Parathyroid adenoma (tissue), 2 donors: Measurements from ENCODE around the gene DGKI.

Experiments used
- H2AFZ ChIP-seq: fragments of 300-600 bp; sonication (generic); one replicate; pipeline ENCODE4 v1.7.0; 2017; ENCODE audit warnings: antibody characterized with exemption, mild to moderate bottlenecking
- H3K27ac ChIP-seq: fragments of 300-600 bp; sonication (generic); one replicate; pipeline ENCODE4 v1.7.0; 2017
- H3K27me3 ChIP-seq: fragments of 300-600 bp; sonication (generic); one replicate; pipeline ENCODE4 v1.7.0; 2017; ENCODE audit warnings: low read length; ENCODE audit not compliant: control insufficient read depth, insufficient read depth
- H3K36me3 ChIP-seq: fragments of 300-600 bp; sonication (generic); one replicate; pipeline ENCODE4 v1.7.0; 2017; ENCODE audit warnings: low read length; ENCODE audit not compliant: control insufficient read depth, insufficient read depth
- H3K4me1 ChIP-seq: fragments of 300-600 bp; sonication (generic); one replicate; pipeline ENCODE4 v1.7.0; 2017; ENCODE audit warnings: control low read depth
- H3K4me2 ChIP-seq: fragments of 300-600 bp; sonication (generic); one replicate; pipeline ENCODE4 v1.7.0; 2017; ENCODE audit warnings: low read length
- H3K4me3 ChIP-seq: fragments of 300-600 bp; sonication (generic); one replicate; pipeline ENCODE4 v1.7.0; 2017; ENCODE audit warnings: low read depth, low read length
- H3K79me2 ChIP-seq: fragments of 300-600 bp; sonication (generic); one replicate; pipeline ENCODE4 v1.7.0; 2017; ENCODE audit warnings: control low read depth
- H3K9ac ChIP-seq: fragments of 300-600 bp; sonication (generic); one replicate; pipeline ENCODE4 v1.7.0; 2017; ENCODE audit warnings: mild to moderate bottlenecking
- H3K9me3 ChIP-seq: fragments of 300-600 bp; sonication (generic); one replicate; pipeline ENCODE4 v1.7.0; 2017; ENCODE audit warnings: low read length; ENCODE audit not compliant: control insufficient read depth
- CTCF ChIP-seq: fragments of 300-600 bp; sonication (generic); IDR thresholded peaks from one replicate; pipeline ENCODE4 v1.7.0; 2017; ENCODE audit warnings: antibody characterized with exemption, mild to moderate bottlenecking
- donor health status: primary hyperparathyroidism.

The DGKI gene

GRCh38 chr7:137626469-137627067, 220.2 kb downstream of the DGKI start:
- Histone ChIP-seq H3K36me3 (no peaks in the 10 kb centered on the region), H3K9ac (no peak overlapping the region), H3K27me3 (no peaks in the 10 kb centered on the region), H3K79me2 (no peaks in the 10 kb centered on the region), H3K4me2 (no peak overlapping the region), H3K27ac (no peak overlapping the region), H3K4me1 (no peaks in the 10 kb centered on the region), H2AFZ (no peak overlapping the region), H3K4me3 (no peak overlapping the region), H3K9me3 (no peaks in the 10 kb centered on the region)
- TF ChIP-seq CTCF, result peak; percentile 59

- Histone ChIP-seq H3K4me1 (no peaks in the 10 kb centered on the region), H3K27ac (no peak overlapping the region), H3K9ac (no peak overlapping the region), H3K27me3 (no peaks in the 10 kb centered on the region), H3K4me2 (no peak overlapping the region), H3K79me2 (no peaks in the 10 kb centered on the region), H3K9me3 (no peaks in the 10 kb centered on the region), H3K36me3 (no peaks in the 10 kb centered on the region), H2AFZ (no peak overlapping the region), H3K4me3 (no peak overlapping the region)
- TF ChIP-seq CTCF, result no peak
Measured at GRCh38 chr7:137625197-137625596, 221.6 kb downstream of the DGKI start.

GRCh38 chr7:137619181-137619580, 227.6 kb downstream of the DGKI start:
- Histone ChIP-seq H3K9me3 (no peaks in the 10 kb centered on the region), H3K9ac (no peak overlapping the region), H3K27ac (no peak overlapping the region), H3K4me2 (no peak overlapping the region), H3K4me3 (no peak overlapping the region), H3K4me1 (no peaks in the 10 kb centered on the region), H3K27me3 (no peaks in the 10 kb centered on the region), H3K79me2 (no peaks in the 10 kb centered on the region), H3K36me3 (no peaks in the 10 kb centered on the region), H2AFZ (no peak overlapping the region)
- TF ChIP-seq CTCF, result no peak

- Histone ChIP-seq H2AFZ (no peak overlapping the region), H3K4me2 (no peak overlapping the region), H3K36me3 (no peaks in the 10 kb centered on the region), H3K27ac (no peak overlapping the region), H3K4me1 (no peaks in the 10 kb centered on the region), H3K27me3 (no peaks in the 10 kb centered on the region), H3K9ac (no peak overlapping the region), H3K9me3 (no peaks in the 10 kb centered on the region), H3K79me2 (no peaks in the 10 kb centered on the region), H3K4me3 (no peak overlapping the region)
- TF ChIP-seq CTCF, result no peak
Measured at GRCh38 chr7:137618748-137619147, 228.0 kb downstream of the DGKI start.

GRCh38 chr7:137613006-137613525, 233.7 kb downstream of the DGKI start:
- Histone ChIP-seq H3K4me3 (no peak overlapping the region), H3K27ac (no peak overlapping the region), H3K79me2 (no peaks in the 10 kb centered on the region), H3K4me2 (no peak overlapping the region), H3K9me3 (no peaks in the 10 kb centered on the region), H3K27me3 (no peaks in the 10 kb centered on the region), H3K9ac (no peak overlapping the region), H2AFZ (no peak overlapping the region), H3K4me1 (no peaks in the 10 kb centered on the region), H3K36me3 (no peaks in the 10 kb centered on the region)
- TF ChIP-seq CTCF, result no peak
